Measurements from ENCODE around the gene GNAS. TPM values are rescaled to one million over a fixed set of nuclear protein-coding genes. Genes with fewer than 3 reads are reported as not detected.

The GNAS gene
- total and polyA plus RNA-seq, 9 of the 15 experiments (the other 6 are each of a cell fraction or from before 2014, with no cell fraction given): 128 to 648 (median 266) TPM

- no peak for TF ChIP-seq CHAMP1 (IDR thresholded peaks at IDR 0.05)
- no peak for TF ChIP-seq GABPB1 (CRISPR knock-in tag; IDR thresholded peaks at IDR 0.05)
- TF ChIP-seq NCOA6 (IDR thresholded peaks at IDR 0.05): no peak
- TF ChIP-seq ZNF586 (CRISPR knock-in tag; conservative IDR thresholded peaks at IDR 0.05): no peak
- TF ChIP-seq DNMT1 (IDR thresholded peaks at IDR 0.05): no peak
- no peak for TF ChIP-seq ZBTB9 (CRISPR knock-in tag; IDR thresholded peaks at IDR 0.05)
Observed at GRCh38 chr20:58944610-58945009, 92.1 kb downstream of the GNAS start (continued).

- in situ Hi-C loops (cut with MboI): no loop called here
- no peaks in the 10 kb centered on the region for H3K79me2 ChIP-seq (ENCODE audit: control insufficient read depth, insufficient read depth, low read length)
- TF ChIP-seq ZNF644 (tag; IDR thresholded peaks at IDR 0.05; ENCODE audit: low read depth): no peak
- no peak for TF ChIP-seq SIRT6 (IDR thresholded peaks at IDR 0.05; ENCODE audit: low read depth, low read length)
- TF ChIP-seq ELK3 (CRISPR knock-in tag; IDR thresholded peaks at IDR 0.05): no peak
- no peak for TF ChIP-seq POLR2H (tag; IDR thresholded peaks at IDR 0.05; ENCODE audit: low read depth)
- TF ChIP-seq PTTG1 (tag; IDR thresholded peaks at IDR 0.05; ENCODE audit: low read depth): no peak
- TF ChIP-seq ELF4 (CRISPR knock-in tag; IDR thresholded peaks at IDR 0.05): no peak
- no peak for TF ChIP-seq YBX1 (IDR thresholded peaks at IDR 0.05)
- TF ChIP-seq MYBL2 (IDR thresholded peaks at IDR 0.05; ENCODE audit: low read depth): no peak
- TF ChIP-seq MYBL2 (CRISPR knock-in tag; IDR thresholded peaks at IDR 0.05; ENCODE audit: borderline replicate concordance): no peak
- TF ChIP-seq HEY1 (CRISPR knock-in tag; IDR thresholded peaks at IDR 0.05; ENCODE audit: borderline replicate concordance): no peak
- TF ChIP-seq ZNF174 (CRISPR knock-in tag; IDR thresholded peaks at IDR 0.05): no peak
- TF ChIP-seq MAFG (tag; conservative IDR thresholded peaks at IDR 0.05): no peak
- TF ChIP-seq RBM39 (optimal IDR thresholded peaks at IDR 0.05; ENCODE audit: low read depth, low read length): no peak
Observed at GRCh38 chr20:58945965-58946631, 93.6 kb downstream of the GNAS start.

More at GRCh38 chr20:58945965-58946631, 93.6 kb downstream of the GNAS start:
- H3K9ac ChIP-seq (ENCODE audit: insufficient read depth in 1 of 2, low read depth in 2 of 2, low read length in 2 of 2): no peak overlapping the region
- H3K4me3 ChIP-seq: no peak overlapping the region
- intact Hi-C loops (cut with micrococcal nuclease): no loop called here
- H4K20me1 ChIP-seq (replicated peaks; ENCODE audit: control insufficient read depth, insufficient read depth, low read length): no peaks in the 10 kb centered on the region
- DNase-seq (ENCODE audit: extremely low read depth in 1 of 4, low spot score in 3 of 4): no peak
- H3K9me1 ChIP-seq (ENCODE audit: control insufficient read depth, insufficient read depth, low read length): no peaks in the 10 kb centered on the region
- H3K27me3 ChIP-seq (ENCODE audit: control insufficient read depth in 2 of 2, insufficient read depth in 2 of 2, low read length in 2 of 2): peaks cover 38 to 40% of the 10 kb centered on the region in 2 experiments
- no peak overlapping the region for H3K4me2 ChIP-seq (ENCODE audit: insufficient read depth, low read length)
- no TSS peak for BruUV-seq (replicated peaks)
- POLR2A ChIA-PET: no interaction called here
- no peaks in the 10 kb centered on the region for H3K9me3 ChIP-seq (replicated peaks; ENCODE audit: control insufficient read depth, insufficient read depth, low read depth, low read length)
- CTCF ChIA-PET (ENCODE audit: low intra/inter-chr PET ratio): no interaction called here
- H3K36me3 ChIP-seq (ENCODE audit: control insufficient read depth, insufficient read depth, low read length): no peaks in the 10 kb centered on the region
- FAIRE-seq: no peak
- H3K27ac ChIP-seq (ENCODE audit: extremely low read depth, low read depth, low read length): no peak overlapping the region
- peaks cover 0 to 4% of the 10 kb centered on the region in 2 experiments; a peak in 1 of 5 replicates for H3K4me1 ChIP-seq (replicated peaks in 1 of 2; ENCODE audit: control insufficient read depth in 2 of 2, insufficient read depth in 2 of 2, low read length in 2 of 2)
- ATAC-seq: no peak
- H2AFZ ChIP-seq (ENCODE audit: low read depth, low read length): no peak overlapping the region
- 13% methylated on average over 10 of the region's 10 CpGs for WGBS (ENCODE audit: insufficient coverage, low coverage, missing lambda C conversion rate)
